DOHH2 (cell line): Measurements from ENCODE around the gene ZNF280C.

ENCODE experiments used
- H3F3A ChIP-seq: fragments of 200-600 bp; sonication (generic), shearing (Covaris generic); 2 replicates; pipeline ENCODE4 v1.6.0; 2016; ENCODE audit warnings: antibody characterized with exemption, mild to moderate bottlenecking; ENCODE audit not compliant: control insufficient read depth, insufficient read depth
- H3K27ac ChIP-seq: fragments of 200-600 bp; sonication (generic); 2 replicates; pipeline ENCODE4 v1.5.1; 2014; ENCODE audit warnings: low read depth, mild to moderate bottlenecking, low read length, moderate library complexity
- H3K27me3 ChIP-seq: fragments of 200-600 bp; sonication (generic); 2 replicates; pipeline ENCODE4 v1.6.1; 2014; ENCODE audit warnings: mild to moderate bottlenecking, low read length, mixed read lengths; ENCODE audit not compliant: control insufficient read depth
- H3K36me3 ChIP-seq: fragments of 200-600 bp; sonication (generic); 2 replicates; pipeline ENCODE4 v1.6.1; 2014; ENCODE audit warnings: mild to moderate bottlenecking, low read length, moderate library complexity, mixed read lengths; ENCODE audit not compliant: control insufficient read depth
- H3K4me1 ChIP-seq: fragments of 200-600 bp; sonication (generic); 2 replicates; pipeline ENCODE4 v1.6.1; 2014; ENCODE audit warnings: mild to moderate bottlenecking, low read length, mixed read lengths; ENCODE audit not compliant: control insufficient read depth
- H3K4me2 ChIP-seq: fragments of 200-600 bp; sonication (generic); 2 replicates; pipeline ENCODE4 v1.6.0; 2014; ENCODE audit warnings: mild to moderate bottlenecking, low read length, moderate library complexity
- H3K4me3 ChIP-seq: fragments of 200-600 bp; sonication (generic); 2 replicates; pipeline ENCODE4 v1.5.1; 2014; ENCODE audit warnings: mild to moderate bottlenecking, low read length, mixed read lengths
- H3K79me2 ChIP-seq: fragments of 200-600 bp; sonication (generic); 2 replicates; pipeline ENCODE4 v1.6.1; 2014; ENCODE audit warnings: mild to moderate bottlenecking, low read length, mixed read lengths; ENCODE audit not compliant: control insufficient read depth
- H3K9me2 ChIP-seq: fragments of 200-600 bp; sonication (generic); replicated peaks from 2 replicates; pipeline ENCODE4 v1.6.1; 2014; ENCODE audit warnings: mild to moderate bottlenecking, low read length, mixed read lengths; ENCODE audit not compliant: control insufficient read depth
- H3K9me3 ChIP-seq: fragments of 200-600 bp; sonication (generic); 2 replicates; pipeline ENCODE4 v1.6.1; 2014; ENCODE audit warnings: antibody characterized with exemption, low read length, mixed read lengths; ENCODE audit not compliant: control insufficient read depth, insufficient read depth
- H4K20me1 ChIP-seq: fragments of 200-600 bp; sonication (generic); 2 replicates; pipeline ENCODE4 v1.6.0; 2014; ENCODE audit warnings: low read depth, mild to moderate bottlenecking, antibody characterized with exemption, low read length, moderate library complexity; ENCODE audit not compliant: control insufficient read depth, insufficient read depth
- EZH2phosphoT487 ChIP-seq: fragments of 200-600 bp; sonication (generic); IDR thresholded peaks from 2 replicates; pipeline ENCODE4 v1.6.1; 2017; ENCODE audit warnings: borderline replicate concordance, mild to moderate bottlenecking, antibody characterized with exemption, low read length, moderate library complexity, mixed read lengths
- TF ChIP-seq, protein P1 (sequence below): fragments of 200-600 bp; sonication (generic); IDR thresholded peaks from one replicate; pipeline ENCODE4 v1.5.1; 2014; ENCODE audit warnings: antibody characterized with exemption, mild to moderate bottlenecking, low read depth, low read length; ENCODE audit not compliant: poor library complexity, severe bottlenecking

Gene ZNF280C

GRCh38 chrX:130174045-130174704, 94.5 kb downstream of the ZNF280C start:
- Histone ChIP-seq H3K79me2 (peaks cover 78% of the 10 kb centered on the region), H3K4me1 (peaks cover 66% of the 10 kb centered on the region), H3K27ac (peak overlapping the region; percentile 89), H3K36me3 (peaks cover 56% of the 10 kb centered on the region), H3K4me3 (peak overlapping the region; percentile 81), H3K9me2 (no peaks in the 10 kb centered on the region), H3K27me3 (no peaks in the 10 kb centered on the region), H3F3A (peaks cover 17% of the 10 kb centered on the region), H4K20me1 (no peaks in the 10 kb centered on the region), H3K4me2 (peak overlapping the region; percentile 94), H3K9me3 (no peaks in the 10 kb centered on the region)
- TF ChIP-seq, protein P1, sequence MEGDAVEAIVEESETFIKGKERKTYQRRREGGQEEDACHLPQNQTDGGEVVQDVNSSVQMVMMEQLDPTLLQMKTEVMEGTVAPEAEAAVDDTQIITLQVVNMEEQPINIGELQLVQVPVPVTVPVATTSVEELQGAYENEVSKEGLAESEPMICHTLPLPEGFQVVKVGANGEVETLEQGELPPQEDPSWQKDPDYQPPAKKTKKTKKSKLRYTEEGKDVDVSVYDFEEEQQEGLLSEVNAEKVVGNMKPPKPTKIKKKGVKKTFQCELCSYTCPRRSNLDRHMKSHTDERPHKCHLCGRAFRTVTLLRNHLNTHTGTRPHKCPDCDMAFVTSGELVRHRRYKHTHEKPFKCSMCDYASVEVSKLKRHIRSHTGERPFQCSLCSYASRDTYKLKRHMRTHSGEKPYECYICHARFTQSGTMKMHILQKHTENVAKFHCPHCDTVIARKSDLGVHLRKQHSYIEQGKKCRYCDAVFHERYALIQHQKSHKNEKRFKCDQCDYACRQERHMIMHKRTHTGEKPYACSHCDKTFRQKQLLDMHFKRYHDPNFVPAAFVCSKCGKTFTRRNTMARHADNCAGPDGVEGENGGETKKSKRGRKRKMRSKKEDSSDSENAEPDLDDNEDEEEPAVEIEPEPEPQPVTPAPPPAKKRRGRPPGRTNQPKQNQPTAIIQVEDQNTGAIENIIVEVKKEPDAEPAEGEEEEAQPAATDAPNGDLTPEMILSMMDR, result no peak
- TF ChIP-seq EZH2phosphoT487, result no peak

- TF ChIP-seq, protein P1, result no peak
- TF ChIP-seq EZH2phosphoT487, result no peak
- H3K27ac ChIP-seq, result peak overlapping the region; percentile 89
- H3K4me3 ChIP-seq, result peak overlapping the region; percentile 81
- no peaks in the 10 kb centered on the region for H3K27me3 ChIP-seq
- peaks cover 63% of the 10 kb centered on the region for H3K4me1 ChIP-seq
- no peaks in the 10 kb centered on the region for H3K9me3 ChIP-seq
- H3K36me3 ChIP-seq, result peaks cover 52% of the 10 kb centered on the region
- no peaks in the 10 kb centered on the region for H4K20me1 ChIP-seq
- peaks cover 17% of the 10 kb centered on the region for H3F3A ChIP-seq
- H3K9me2 ChIP-seq, result no peaks in the 10 kb centered on the region
- peak overlapping the region; percentile 94 for H3K4me2 ChIP-seq
- H3K79me2 ChIP-seq, result peaks cover 76% of the 10 kb centered on the region
These were observed 95.4 kb downstream of the ZNF280C start for GRCh38 chrX:130173190-130173895.

DNA sequence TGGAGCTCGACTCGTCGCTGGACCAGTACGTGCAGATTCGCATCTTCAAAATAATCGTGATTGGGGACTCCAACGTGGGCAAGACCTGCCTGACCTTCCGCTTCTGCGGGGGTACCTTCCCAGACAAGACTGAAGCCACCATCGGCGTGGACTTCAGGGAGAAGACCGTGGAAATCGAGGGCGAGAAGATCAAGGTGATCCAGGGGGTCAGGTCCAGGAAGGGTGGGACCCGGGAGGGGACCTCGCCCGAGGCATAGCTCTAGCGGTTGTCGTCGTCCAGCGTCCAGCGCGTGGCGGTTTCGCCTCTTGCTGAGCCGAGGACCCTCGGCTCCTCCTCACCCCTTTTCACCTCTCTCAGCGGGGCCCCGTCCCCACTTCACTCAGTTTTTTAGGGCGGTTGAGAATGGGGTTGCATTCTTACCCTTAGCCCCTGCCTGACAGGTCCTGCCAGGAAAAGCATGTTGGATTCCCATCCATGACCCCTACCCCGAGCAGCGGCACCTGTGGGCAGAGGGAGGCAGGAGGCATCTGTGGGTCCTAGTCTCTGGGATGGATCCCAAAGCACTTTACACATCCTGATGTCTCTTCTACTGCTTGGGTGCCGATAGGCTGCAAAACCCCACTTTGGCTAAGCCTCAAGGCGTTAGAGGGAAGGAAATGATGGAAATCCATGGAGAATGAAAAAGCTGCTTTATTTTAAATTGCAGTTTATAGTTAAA, 96.4 kb downstream of the ZNF280C start:
- peak overlapping the region; percentile 89 for H3K27ac ChIP-seq
- no peak for TF ChIP-seq EZH2phosphoT487
- TF ChIP-seq, protein P1, result no peak
- peak overlapping the region; percentile 81 for H3K4me3 ChIP-seq
- H3K27me3 ChIP-seq, result no peaks in the 10 kb centered on the region
- H3K9me2 ChIP-seq, result no peaks in the 10 kb centered on the region
- peak overlapping the region; percentile 94 for H3K4me2 ChIP-seq
- H3K36me3 ChIP-seq, result peaks cover 42% of the 10 kb centered on the region
- peaks cover 59% of the 10 kb centered on the region for H3K4me1 ChIP-seq
- H4K20me1 ChIP-seq, result no peaks in the 10 kb centered on the region
- H3K79me2 ChIP-seq, result peaks cover 71% of the 10 kb centered on the region
- H3K9me3 ChIP-seq, result no peaks in the 10 kb centered on the region
- peaks cover 17% of the 10 kb centered on the region for H3F3A ChIP-seq
